ENCODE measurements around the gene SLC25A10.

SLC25A10 gene

DNA sequence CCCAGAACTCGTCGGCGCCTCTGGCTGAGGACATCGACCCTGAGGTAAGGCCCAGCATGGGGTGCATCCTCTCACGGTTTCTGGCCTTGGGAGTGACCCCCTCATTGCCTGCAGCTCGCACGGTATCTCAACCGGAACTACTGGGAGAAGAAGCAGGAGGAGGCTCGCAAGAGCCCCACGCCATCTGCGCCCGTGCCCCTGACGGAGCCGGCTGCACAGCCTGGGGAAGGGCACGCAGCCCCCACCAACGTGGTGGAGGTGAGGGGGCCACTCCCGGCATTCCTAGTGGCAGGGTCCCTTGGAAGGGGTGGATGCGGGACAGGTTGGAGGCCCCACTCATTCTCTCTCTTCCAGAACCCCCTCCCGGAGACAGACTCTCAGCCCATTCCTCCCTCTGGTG is 17.3 kb upstream of the SLC25A10 start:
- no peak overlapping the region for H3K4me3 ChIP-seq (ENCODE audit: insufficient read length, low read depth)
- H3K9me3 ChIP-seq (ENCODE audit: insufficient read depth, low read length) = no peaks in the 10 kb centered on the region
- no peak overlapping the region for H3K9ac ChIP-seq (ENCODE audit: insufficient read length, low read depth)
- TF ChIP-seq ZNF274 (IDR thresholded peaks at IDR 0.05; ENCODE audit: low read depth, low read length) (no peak), SUZ12 (IDR thresholded peaks at IDR 0.05; ENCODE audit: extremely low read depth, insufficient read depth, insufficient read length) (no peak), YY1 (IDR thresholded peaks at IDR 0.05; ENCODE audit: insufficient read depth, insufficient read length) (no peak)
- peaks cover 12% of the 10 kb centered on the region for H3K4me1 ChIP-seq (ENCODE audit: insufficient read depth, insufficient read length)
- no peak for DNase-seq (ENCODE audit: low read depth, low spot score)
- H3K27me3 ChIP-seq (ENCODE audit: insufficient read depth, insufficient read length) = no peaks in the 10 kb centered on the region
- H3K36me3 ChIP-seq (ENCODE audit: insufficient read depth, insufficient read length, low read length) = peaks cover 99% of the 10 kb centered on the region

DNA sequence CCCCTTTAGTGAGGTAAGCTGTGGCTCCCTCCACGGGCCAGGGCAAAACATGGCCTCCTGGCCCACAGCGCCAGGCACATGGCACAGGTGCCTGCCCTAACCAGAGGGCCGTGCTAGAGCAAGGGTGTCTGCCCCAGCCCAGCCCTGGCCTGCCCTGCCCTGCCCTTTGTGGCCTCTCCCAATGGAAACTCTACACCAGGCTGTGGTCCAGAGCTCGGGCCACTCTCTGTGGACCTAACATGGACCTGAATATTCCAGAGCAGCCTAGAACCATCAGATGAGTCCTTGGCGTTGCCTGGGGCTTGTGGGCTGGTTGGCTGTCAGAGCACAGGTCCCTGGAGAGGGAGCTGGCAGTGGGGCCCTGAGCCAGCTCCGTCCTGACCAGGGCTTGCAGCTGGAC is 16.9 kb upstream of the SLC25A10 start:
- Histone ChIP-seq H3K4me3 (ENCODE audit: insufficient read length, low read depth) (no peak overlapping the region), H3K9me3 (ENCODE audit: insufficient read depth, low read length) (no peaks in the 10 kb centered on the region), H3K27me3 (ENCODE audit: insufficient read depth, insufficient read length) (no peaks in the 10 kb centered on the region), H3K4me1 (ENCODE audit: insufficient read depth, insufficient read length) (peaks cover 12% of the 10 kb centered on the region), H3K9ac (ENCODE audit: insufficient read length, low read depth) (no peak overlapping the region), H3K36me3 (ENCODE audit: insufficient read depth, insufficient read length, low read length) (peaks cover 97% of the 10 kb centered on the region)
- TF ChIP-seq YY1 (IDR thresholded peaks at IDR 0.05; ENCODE audit: insufficient read depth, insufficient read length) (no peak), ZNF274 (IDR thresholded peaks at IDR 0.05; ENCODE audit: low read depth, low read length) (no peak), SUZ12 (IDR thresholded peaks at IDR 0.05; ENCODE audit: extremely low read depth, insufficient read depth, insufficient read length) (no peak)
- no peak for DNase-seq (ENCODE audit: low read depth, low spot score)

DNA sequence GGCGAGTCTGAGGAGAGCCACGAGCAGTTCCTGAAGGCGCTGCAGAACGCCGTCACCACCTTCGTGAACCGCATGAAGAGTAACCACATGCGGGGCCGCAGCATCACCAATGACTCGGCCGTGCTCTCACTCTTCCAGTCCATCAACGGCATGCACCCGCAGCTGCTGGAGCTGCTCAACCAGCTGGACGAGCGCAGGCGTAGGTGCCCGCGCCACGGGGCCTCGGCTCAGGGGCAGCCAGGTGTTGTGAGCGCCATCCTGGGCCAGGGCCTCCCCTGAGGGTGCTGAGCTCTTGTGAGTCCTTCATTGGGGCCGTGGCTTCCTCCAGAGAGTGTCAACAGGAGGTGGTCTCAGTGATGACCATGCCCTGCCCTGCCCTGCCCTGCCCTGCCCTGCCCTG is 16.3 kb upstream of the SLC25A10 start:
- H3K36me3 ChIP-seq (ENCODE audit: insufficient read depth, insufficient read length, low read length) = peaks cover 97% of the 10 kb centered on the region

DNA sequence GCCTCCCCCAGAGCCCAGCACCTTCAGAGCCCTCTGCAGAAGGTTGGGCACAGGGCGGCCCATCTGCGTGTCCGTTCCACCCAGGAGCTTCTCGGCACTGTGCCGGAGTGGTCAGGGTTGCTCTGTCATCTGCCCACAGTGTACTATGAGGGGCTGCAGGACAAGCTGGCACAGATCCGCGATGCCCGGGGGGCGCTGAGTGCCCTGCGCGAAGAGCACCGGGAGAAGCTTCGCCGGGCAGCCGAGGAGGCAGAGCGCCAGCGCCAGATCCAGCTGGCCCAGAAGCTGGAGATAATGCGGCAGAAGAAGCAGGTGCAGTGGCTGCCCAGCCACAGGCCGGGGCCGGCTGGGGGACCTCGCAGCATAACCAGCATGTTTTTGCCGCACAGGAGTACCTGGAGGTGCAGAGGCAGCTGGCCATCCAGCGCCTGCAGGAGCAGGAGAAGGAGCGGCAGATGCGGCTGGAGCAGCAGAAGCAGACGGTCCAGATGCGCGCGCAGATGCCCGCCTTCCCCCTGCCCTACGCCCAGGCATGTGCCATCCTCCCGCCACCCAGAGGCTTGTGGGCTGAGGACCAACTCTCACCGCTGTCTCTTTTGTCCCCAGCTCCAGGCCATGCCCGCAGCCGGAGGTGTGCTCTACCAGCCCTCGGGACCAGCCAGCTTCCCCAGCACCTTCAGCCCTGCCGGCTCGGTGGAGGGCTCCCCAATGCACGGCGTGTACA is 15.7 kb upstream of the SLC25A10 start:
- H3K9ac ChIP-seq (ENCODE audit: insufficient read length, low read depth) = no peak overlapping the region
- TF ChIP-seq SUZ12 (IDR thresholded peaks at IDR 0.05; ENCODE audit: extremely low read depth, insufficient read depth, insufficient read length) = no peak
- no peak for TF ChIP-seq YY1 (IDR thresholded peaks at IDR 0.05; ENCODE audit: insufficient read depth, insufficient read length)
- TF ChIP-seq ZNF274 (IDR thresholded peaks at IDR 0.05; ENCODE audit: low read depth, low read length) = no peak
- no peak overlapping the region for H3K4me3 ChIP-seq (ENCODE audit: insufficient read length, low read depth)

More for the DNA sequence above, 16.3 kb upstream of the SLC25A10 start:
- H3K27me3 ChIP-seq (ENCODE audit: insufficient read depth, insufficient read length) = no peaks in the 10 kb centered on the region
- no peak overlapping the region for H3K9ac ChIP-seq (ENCODE audit: insufficient read length, low read depth)
- no peak overlapping the region for H3K4me3 ChIP-seq (ENCODE audit: insufficient read length, low read depth)
- peaks cover 12% of the 10 kb centered on the region for H3K4me1 ChIP-seq (ENCODE audit: insufficient read depth, insufficient read length)
- no peaks in the 10 kb centered on the region for H3K9me3 ChIP-seq (ENCODE audit: insufficient read depth, low read length)
- TF ChIP-seq YY1 (IDR thresholded peaks at IDR 0.05; ENCODE audit: insufficient read depth, insufficient read length) = no peak
- TF ChIP-seq ZNF274 (IDR thresholded peaks at IDR 0.05; ENCODE audit: low read depth, low read length) = no peak
- TF ChIP-seq SUZ12 (IDR thresholded peaks at IDR 0.05; ENCODE audit: extremely low read depth, insufficient read depth, insufficient read length) = no peak
- DNase-seq (ENCODE audit: low read depth, low spot score) = no peak

DNA sequence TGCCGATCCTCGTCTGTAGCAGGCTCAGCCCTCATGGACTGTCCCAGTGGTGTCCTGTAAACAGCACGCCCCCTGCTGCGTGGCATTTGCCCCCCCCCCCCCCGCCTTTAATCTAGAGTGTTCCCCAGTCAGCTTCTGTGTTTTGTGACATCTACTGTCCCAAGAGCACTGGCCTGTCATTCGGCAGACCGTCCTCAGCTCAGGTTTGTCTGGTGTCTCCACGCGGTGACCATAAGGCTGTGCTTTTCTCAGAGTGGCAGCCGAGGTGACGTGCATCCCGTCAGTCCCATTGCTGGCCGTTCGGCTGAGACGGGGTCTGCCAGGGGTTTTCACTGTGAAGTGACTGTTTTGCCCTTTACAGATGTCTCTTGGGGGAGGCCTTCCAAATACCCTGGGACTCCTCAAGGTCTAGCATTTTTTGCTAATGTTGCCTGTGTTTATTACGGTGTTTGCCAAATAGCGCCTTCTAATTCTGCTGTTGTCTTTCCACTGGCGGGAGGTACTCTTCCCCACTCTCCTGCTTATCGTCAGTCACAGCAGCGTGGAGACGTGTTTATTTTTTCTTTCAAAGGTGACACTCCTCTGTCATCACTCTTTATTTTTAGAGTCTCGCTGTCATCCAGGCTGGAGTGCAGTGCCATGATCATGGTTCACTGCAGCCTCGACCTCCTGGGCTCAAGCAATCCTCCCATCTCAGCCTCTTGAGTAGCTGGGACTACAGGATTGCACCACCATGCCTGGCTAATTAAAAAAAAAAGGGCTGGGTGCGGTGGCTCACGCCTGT is 14.6 kb upstream of the SLC25A10 start:
- TF ChIP-seq SUZ12 (IDR thresholded peaks at IDR 0.05; ENCODE audit: extremely low read depth, insufficient read depth, insufficient read length) (no peak), ZNF274 (IDR thresholded peaks at IDR 0.05; ENCODE audit: low read depth, low read length) (no peak), YY1 (IDR thresholded peaks at IDR 0.05; ENCODE audit: insufficient read depth, insufficient read length) (no peak)
- Histone ChIP-seq H3K27me3 (ENCODE audit: insufficient read depth, insufficient read length) (no peaks in the 10 kb centered on the region), H3K4me1 (ENCODE audit: insufficient read depth, insufficient read length) (peaks cover 23% of the 10 kb centered on the region), H3K9ac (ENCODE audit: insufficient read length, low read depth) (peak overlapping the region; percentile 50), H3K4me3 (ENCODE audit: insufficient read length, low read depth) (no peak overlapping the region), H3K9me3 (ENCODE audit: insufficient read depth, low read length) (no peaks in the 10 kb centered on the region), H3K36me3 (ENCODE audit: insufficient read depth, insufficient read length, low read length) (peaks cover 97% of the 10 kb centered on the region)
- no peak for DNase-seq (ENCODE audit: low read depth, low spot score)

More for the DNA sequence above, 15.7 kb upstream of the SLC25A10 start:
- Histone ChIP-seq H3K4me1 (ENCODE audit: insufficient read depth, insufficient read length) (peaks cover 15% of the 10 kb centered on the region), H3K9me3 (ENCODE audit: insufficient read depth, low read length) (no peaks in the 10 kb centered on the region), H3K36me3 (ENCODE audit: insufficient read depth, insufficient read length, low read length) (peaks cover 97% of the 10 kb centered on the region), H3K27me3 (ENCODE audit: insufficient read depth, insufficient read length) (no peaks in the 10 kb centered on the region)
- no peak for DNase-seq (ENCODE audit: low read depth, low spot score)

- Histone ChIP-seq H3K4me1 (ENCODE audit: insufficient read depth, insufficient read length) (peaks cover 26% of the 10 kb centered on the region), H3K36me3 (ENCODE audit: insufficient read depth, insufficient read length, low read length) (peaks cover 85% of the 10 kb centered on the region), H3K9me3 (ENCODE audit: insufficient read depth, low read length) (no peaks in the 10 kb centered on the region), H3K9ac (ENCODE audit: insufficient read length, low read depth) (peak overlapping the region; percentile 99), H3K27me3 (ENCODE audit: insufficient read depth, insufficient read length) (no peaks in the 10 kb centered on the region), H3K4me3 (ENCODE audit: insufficient read length, low read depth) (peak overlapping the region; percentile 97)
- no peak for TF ChIP-seq YY1 (IDR thresholded peaks at IDR 0.05; ENCODE audit: insufficient read depth, insufficient read length)
- no peak for TF ChIP-seq SUZ12 (IDR thresholded peaks at IDR 0.05; ENCODE audit: extremely low read depth, insufficient read depth, insufficient read length)
- no peak for TF ChIP-seq ZNF274 (IDR thresholded peaks at IDR 0.05; ENCODE audit: low read depth, low read length)
- no peak for DNase-seq (ENCODE audit: low read depth, low spot score)
These were observed 11.5 kb upstream of the SLC25A10 start for GRCh38 chr17:81700353-81701287.

Measured in NT2/D1 (cell line).